Mammary epithelial cell (primary cell): ENCODE data around the gene LIX1.

ENCODE experiments used
- EZH2 ChIP-seq: IDR thresholded peaks from 2 replicates; pipeline ENCODE4 v1.6.1; 2012; ENCODE audit warnings: low read length, inconsistent platforms, borderline replicate concordance
- TF ChIP-seq, protein P1 (sequence below), 2 donors: IDR thresholded peaks in 1 of 2; conservative IDR thresholded peaks in 1 of 2; 2 replicates each; pipeline ENCODE4 v1.5.1; 2011 to 2012; ENCODE audit warnings: inconsistent platforms in 2 of 2, low read length in 2 of 2, mild to moderate bottlenecking in 2 of 2, control low read depth in 1 of 2, low read depth in 1 of 2; ENCODE audit not compliant: insufficient read depth in 1 of 2; ENCODE audit errors: extremely low read depth in 1 of 2

- TF ChIP-seq, protein P1, sequence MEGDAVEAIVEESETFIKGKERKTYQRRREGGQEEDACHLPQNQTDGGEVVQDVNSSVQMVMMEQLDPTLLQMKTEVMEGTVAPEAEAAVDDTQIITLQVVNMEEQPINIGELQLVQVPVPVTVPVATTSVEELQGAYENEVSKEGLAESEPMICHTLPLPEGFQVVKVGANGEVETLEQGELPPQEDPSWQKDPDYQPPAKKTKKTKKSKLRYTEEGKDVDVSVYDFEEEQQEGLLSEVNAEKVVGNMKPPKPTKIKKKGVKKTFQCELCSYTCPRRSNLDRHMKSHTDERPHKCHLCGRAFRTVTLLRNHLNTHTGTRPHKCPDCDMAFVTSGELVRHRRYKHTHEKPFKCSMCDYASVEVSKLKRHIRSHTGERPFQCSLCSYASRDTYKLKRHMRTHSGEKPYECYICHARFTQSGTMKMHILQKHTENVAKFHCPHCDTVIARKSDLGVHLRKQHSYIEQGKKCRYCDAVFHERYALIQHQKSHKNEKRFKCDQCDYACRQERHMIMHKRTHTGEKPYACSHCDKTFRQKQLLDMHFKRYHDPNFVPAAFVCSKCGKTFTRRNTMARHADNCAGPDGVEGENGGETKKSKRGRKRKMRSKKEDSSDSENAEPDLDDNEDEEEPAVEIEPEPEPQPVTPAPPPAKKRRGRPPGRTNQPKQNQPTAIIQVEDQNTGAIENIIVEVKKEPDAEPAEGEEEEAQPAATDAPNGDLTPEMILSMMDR (conservative IDR thresholded peaks at IDR 0.05 in 1 of 2, IDR thresholded peaks at IDR 0.05 in 1 of 2; ENCODE audit: extremely low read depth in 1 of 2, insufficient read depth in 1 of 2, low read depth in 1 of 2, low read length in 2 of 2) = no peak
- no peak for TF ChIP-seq EZH2
Measured at GRCh38 chr5:97105501-97106215, 36.8 kb downstream of the LIX1 start.
